GM04504 (cell line): ENCODE data around the gene CLEC16A.

Source experiments
- DNase-seq: peaks from one replicate; pipeline ENCODE4 v3.0.0-alpha.2; 2012; ENCODE audit warnings: low read depth

CLEC16A gene

DNA sequence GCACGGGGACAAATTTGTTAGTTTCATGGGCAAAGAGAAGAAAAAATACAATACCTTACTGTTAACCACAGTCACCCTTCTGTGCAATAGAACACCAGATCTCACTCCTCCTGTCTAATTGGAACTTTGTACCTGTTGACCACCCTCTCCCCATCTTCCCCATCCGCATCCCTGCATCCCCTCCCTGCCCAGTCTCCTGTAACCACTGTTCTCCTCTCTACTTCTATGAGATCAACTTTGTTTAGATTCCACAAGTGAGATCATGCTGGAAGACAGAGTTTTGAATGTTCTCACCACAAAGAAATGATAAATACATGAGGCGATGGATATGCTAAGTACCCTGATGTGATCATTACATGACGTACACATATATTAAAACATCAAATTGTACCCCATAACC is 47.7 kb downstream of the CLEC16A start:
- peak; percentile 34 for DNase-seq

DNA sequence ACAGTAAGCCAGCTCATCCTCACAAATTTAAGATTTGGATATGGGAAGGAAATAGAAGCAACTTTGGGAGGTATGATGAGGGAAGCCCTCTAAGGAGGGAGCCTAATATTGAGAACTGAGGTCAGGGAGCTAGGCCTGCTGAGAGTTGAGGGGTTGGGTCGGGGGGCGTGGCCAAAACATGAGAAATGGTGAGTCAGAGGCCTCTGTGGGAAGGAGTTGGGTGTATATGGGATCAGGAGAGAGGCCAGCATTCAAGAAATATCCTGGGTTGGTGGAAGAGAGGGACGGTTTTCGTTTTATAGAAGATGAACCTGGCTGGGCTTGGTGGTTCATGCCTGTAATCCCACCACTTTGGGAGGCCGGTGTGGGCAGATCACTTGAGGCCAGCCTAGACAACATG is 48.4 kb downstream of the CLEC16A start:
- peak; percentile 55 for DNase-seq

DNA sequence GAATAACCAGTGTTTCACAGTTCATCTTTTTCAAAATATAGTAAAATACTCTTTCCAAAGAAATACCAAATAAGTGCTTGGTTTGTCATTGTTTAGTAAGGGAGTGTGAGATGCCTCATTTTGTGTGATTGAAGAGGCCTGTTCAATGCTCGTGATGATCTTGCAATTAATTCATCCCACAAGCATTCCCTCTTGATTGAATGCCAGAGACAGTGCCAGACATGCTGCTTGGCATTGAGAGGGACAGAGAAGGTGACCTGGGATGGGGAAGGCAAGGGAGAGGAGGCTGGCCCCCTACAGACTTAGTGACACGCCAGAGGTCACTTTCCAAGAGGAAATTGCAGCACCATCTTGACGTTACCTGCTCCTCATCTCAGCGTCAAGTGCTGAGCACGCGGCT is 49.3 kb downstream of the CLEC16A start:
- DNase-seq = no peak

DNA sequence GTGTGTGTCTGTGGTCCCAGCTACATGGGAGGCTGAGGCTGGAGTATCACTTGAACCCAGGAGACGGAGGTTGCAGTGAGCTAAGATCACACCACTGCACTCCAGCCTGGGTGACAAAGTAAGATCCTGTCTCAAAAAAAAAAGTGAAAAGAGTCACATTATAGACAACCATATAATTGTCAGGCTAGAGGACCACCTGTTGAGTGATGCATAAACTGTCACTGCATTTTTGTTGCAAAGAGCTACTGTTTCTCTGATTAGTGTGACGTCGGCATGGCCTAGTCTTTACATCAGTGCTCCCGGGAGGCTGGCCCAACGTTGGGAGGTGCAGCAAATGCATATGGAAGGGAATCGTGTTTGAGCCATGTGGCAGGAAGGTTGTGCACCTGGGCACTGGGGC is 50.2 kb downstream of the CLEC16A start:
- no peak for DNase-seq

GRCh38 chr16:10995565-10995964 is 51.2 kb downstream of the CLEC16A start:
- DNase-seq = no peak

DNA sequence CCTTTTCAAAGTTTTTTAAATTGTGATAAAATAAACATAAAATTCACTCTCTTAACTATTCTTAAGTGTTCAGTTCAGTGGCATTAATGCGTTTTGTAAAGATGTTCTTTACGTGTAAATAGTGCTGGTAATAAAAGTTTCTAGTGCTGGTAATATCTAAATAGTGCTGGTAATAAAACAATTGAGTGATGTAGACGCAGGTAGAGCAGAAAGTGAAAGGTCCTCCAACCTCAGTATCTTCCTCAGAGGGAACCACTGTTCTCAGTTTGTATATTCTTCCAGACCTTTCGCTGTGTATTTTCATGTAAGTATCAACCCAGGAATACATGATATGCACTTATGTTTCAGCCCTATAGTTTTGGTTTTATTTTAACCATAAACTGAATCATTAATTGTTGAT is 53.1 kb downstream of the CLEC16A start:
- no peak for DNase-seq

DNA sequence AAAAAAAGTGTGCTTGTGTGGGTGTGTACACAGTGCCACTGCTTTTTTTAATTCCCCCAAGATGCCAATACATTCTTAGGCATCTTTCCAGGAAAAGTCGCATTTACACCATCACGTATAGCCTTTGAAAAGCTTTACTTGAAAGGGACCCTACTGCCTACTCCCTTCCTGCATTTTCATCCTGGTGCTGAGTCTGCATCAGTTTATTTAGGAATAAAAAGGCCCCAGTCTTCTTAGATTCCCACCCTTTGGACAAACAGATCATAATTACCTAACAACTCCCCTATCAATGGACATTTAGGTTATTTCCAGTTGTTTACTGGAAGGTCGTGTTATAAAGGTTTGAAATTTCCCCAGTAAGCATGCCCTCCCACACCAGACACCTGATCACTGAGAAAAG is 54.9 kb downstream of the CLEC16A start:
- DNase-seq = no peak

GRCh38 chr16:11001611-11002010 is 57.2 kb downstream of the CLEC16A start:
- DNase-seq = no peak

- DNase-seq = no peak
Observed at GRCh38 chr16:11003141-11003540, 58.8 kb downstream of the CLEC16A start.

- DNase-seq = no peak
Observed at GRCh38 chr16:11004351-11004750, 60.0 kb downstream of the CLEC16A start.

- DNase-seq = peak; percentile 32
Observed at GRCh38 chr16:11004973-11005610, 60.7 kb downstream of the CLEC16A start.

GRCh38 chr16:11005611-11005975 is 61.2 kb downstream of the CLEC16A start:
- DNase-seq = no peak

DNA sequence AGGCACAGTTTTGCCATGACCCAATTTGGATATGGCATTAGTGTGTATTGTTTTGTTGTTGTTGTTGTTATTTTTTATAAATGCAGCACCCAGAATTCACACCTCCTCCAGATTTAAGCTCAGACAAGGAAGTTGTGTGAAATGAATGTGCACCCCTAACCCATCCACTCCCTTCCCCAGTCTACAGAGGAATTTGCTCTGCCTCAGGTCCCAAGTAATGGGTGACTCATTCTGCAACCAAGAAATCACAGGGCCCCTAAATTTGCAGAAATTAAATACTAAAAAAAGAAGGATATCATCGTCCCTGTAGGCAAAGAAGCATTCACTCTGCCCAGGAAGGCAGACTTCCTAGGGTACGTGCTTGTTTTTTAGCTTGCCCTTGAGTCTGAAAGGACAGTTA is 62.3 kb downstream of the CLEC16A start:
- no peak for DNase-seq

DNA sequence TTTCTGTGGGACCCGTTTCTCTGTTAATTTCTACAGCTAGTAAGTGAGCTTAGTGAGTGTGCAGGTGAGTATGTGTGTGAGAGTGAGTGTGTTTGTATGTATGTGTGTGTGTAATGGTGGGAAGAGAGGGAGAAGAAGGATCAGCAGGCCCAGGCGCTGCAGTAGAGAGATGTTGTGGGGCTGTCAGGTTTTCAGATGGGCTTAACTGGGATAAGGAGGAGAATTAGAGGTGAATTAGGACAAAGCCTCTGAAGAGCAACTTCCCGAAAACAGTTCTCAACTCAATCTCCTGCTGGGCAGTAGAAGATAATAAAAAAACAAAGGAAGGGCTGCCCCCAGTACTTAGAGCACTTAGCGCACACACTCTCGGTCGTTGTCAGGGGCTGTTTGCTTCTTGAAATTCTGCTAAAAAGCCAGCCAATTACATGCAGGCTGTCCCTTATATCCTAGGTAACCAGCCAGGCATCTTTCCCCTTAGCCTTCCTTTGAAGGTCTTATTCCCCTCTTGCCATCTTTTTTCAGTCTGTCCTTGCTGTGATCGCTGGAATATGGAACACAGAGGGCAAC is 63.4 kb downstream of the CLEC16A start:
- no peak for DNase-seq

DNA sequence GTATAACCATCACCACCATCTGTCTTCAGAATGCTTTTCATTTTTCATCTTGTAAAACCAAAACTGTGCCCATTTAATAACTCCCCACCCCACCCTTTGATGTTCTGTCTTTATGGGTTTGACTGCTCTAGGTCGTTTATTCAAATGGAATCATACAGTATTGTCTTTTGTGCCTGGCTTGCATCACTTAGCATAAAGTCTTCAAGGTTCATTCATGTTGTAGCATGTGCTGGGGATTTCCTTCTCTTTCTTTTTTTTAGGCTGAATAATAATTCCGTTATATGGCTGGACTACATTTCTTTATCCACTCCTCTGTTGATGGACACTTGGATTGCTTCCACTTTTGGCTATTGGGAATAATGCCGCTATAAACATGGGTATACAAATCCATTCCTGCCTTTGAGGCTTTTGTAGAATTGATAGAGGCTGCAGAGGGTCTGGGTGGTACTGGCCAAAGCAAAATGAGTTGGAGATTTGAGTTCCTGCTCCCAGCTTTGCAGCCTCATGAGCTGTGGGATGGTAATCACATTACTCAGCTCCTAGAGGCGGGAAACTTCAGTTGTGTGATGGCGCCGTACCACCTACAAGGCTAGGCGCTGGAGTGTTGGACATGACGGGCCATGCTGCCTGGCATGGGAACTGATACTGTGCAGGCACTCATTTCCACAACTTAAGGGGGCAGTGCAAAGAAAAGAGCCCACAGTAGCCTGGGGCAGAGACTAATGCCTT is 64.8 kb downstream of the CLEC16A start:
- DNase-seq = no peak

- no peak for DNase-seq
Observed at GRCh38 chr16:11010575-11011221, 66.3 kb downstream of the CLEC16A start.

- no peak for DNase-seq
Observed at GRCh38 chr16:11011326-11011725, 67.0 kb downstream of the CLEC16A start.

- DNase-seq = no peak
Observed at GRCh38 chr16:11012841-11013240, 68.5 kb downstream of the CLEC16A start.

DNA sequence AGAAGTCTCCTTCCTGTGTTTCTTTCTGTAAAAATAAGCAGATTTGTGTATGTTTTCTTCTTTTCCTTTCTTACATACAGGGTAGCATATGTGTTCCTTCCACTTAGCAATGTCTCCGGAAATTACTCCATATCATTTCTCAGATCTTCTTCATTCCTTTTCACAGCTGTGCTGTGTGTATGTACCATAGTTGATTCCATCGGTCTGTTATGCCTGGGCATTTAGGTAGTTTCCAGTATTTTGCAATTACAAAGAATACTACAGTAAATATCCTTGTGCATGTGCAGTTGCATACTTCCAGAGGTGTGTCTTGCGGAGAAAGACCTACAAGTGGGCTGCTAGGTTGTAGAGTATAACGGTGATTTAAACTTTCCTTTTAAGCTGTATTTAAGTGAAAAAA is 69.8 kb downstream of the CLEC16A start:
- DNase-seq = no peak

DNA sequence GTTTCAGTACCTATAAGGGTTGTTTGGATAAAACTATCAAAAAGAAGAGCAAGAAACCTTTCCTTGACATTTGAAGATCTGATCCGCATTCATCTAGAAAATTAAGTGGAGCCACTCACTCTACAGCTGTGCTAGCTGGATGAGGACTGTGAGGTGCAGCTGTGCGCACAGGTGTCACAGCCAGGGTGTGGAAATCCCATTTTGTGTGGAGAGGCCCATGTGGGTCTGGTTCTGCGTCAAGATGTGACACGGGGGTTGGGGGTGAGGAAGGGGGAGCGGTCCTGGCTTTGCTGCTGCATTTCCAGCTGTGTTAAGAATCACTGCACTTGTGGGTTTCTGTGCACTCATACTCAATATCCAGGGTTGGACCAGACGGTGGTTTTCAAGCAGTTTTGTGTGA is 70.7 kb downstream of the CLEC16A start:
- DNase-seq = no peak

GRCh38 chr16:11015607-11016006 is 71.2 kb downstream of the CLEC16A start:
- DNase-seq = no peak

DNA sequence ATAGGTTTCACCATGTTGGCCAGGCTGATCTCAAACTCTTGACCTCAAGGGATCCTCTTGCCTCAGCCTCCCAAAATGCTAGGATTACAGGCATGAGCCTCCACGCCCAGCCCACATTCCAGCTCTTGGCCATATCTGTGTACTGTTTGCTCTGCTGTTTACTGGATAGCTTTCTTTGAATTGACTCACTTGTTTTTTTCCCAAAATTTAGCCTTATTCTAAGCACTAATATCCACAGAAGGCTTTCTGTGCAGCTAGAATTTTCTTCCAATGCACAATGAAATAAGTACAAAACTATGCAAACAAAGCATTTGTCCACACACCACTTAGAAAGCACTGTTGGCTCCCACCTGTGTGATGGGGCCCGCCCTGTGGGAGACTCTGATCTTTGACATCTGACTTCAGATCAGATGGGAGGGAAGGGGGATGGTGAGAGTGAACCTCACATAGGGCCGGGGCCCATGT is 72.2 kb downstream of the CLEC16A start:
- no peak for DNase-seq

GRCh38 chr16:11016993-11017392 is 72.6 kb downstream of the CLEC16A start:
- no peak for DNase-seq
